Colonic mucosa (tissue), 4 donors: ENCODE data around the gene PHF14. TPM values are rescaled to one million over a fixed set of nuclear protein-coding genes. Genes with fewer than 3 reads are reported as not detected.
"Not testable (repeated sequence)": the region's sequence is repeated elsewhere in the genome, so short reads cannot be mapped to it uniquely, and the experiment has no call there.

Experiments
- DNase-seq: peaks from one replicate; pipeline ENCODE4 v3.0.0-alpha.2; 2020
- H3K27ac ChIP-seq: fragments of 200-600 bp; one replicate; pipeline ENCODE4 v1.8.0; 2021
- H3K27me3 ChIP-seq: fragments of 200-600 bp; one replicate; pipeline ENCODE4 v1.8.0; 2021
- H3K36me3 ChIP-seq: fragments of 200-600 bp; one replicate; pipeline ENCODE4 v1.8.0; 2021
- H3K4me1 ChIP-seq: fragments of 200-600 bp; one replicate; pipeline ENCODE4 v1.8.0; 2021; ENCODE audit warnings: mild to moderate bottlenecking
- H3K4me3 ChIP-seq: fragments of 200-600 bp; one replicate; pipeline ENCODE4 v1.8.0; 2021
- H3K9ac ChIP-seq, 2 donors: one replicate each; pipeline ENCODE4 v1.7.0; 2013; ENCODE audit warnings: control low read depth in 2 of 2, low read depth in 2 of 2, low read length in 2 of 2
- H3K9me3 ChIP-seq: fragments of 200-600 bp; one replicate; pipeline ENCODE4 v1.8.0; 2021
- CTCF ChIP-seq: fragments of 200-600 bp; IDR thresholded peaks from one replicate; pipeline ENCODE4 v1.8.0; 2022; ENCODE audit warnings: antibody characterized with exemption, mild to moderate bottlenecking
- intact Hi-C: fragments of 100-400 bp; cut with DNase I; formaldehyde crosslinking; loops from one replicate; pipeline ENCODE4 v1.14.1; 2022
- total RNA-seq, 2 donors: library from RNA; stranded (reverse); fragmentation: NEBNext Ultra II Directional in 1 of 2; extraction: Animal tissue kit (Norgen Biotek cat#: 25700) in 1 of 2; gene quantifications; one replicate each; pipeline ENCODE4 v1.2.1, GENCODE V29; 2021
- donor health status: healthy.
- donor health status: DM: no; HTN: no; CAD: no.
- donor health status: DM: no; HTN: no; CAD: no.

Gene PHF14
- total RNA-seq, 2 donors from 2014 or later, result 25.8 to 28.5 TPM

- intact Hi-C loops, result no loop called here
These were observed 21.1 kb upstream of the PHF14 start for GRCh38 chr7:10952588-10952987.

GRCh38 chr7:10953078-10953750 is 20.5 kb upstream of the PHF14 start:
- H3K4me1 ChIP-seq, intact Hi-C loops, H3K27ac ChIP-seq, H3K9me3 ChIP-seq, H3K9ac ChIP-seq, H3K27me3 ChIP-seq, H3K36me3 ChIP-seq, H3K4me3 ChIP-seq, DNase-seq: not testable (repeated sequence)

More at GRCh38 chr7:10952588-10952987, 21.1 kb upstream of the PHF14 start:
- Histone ChIP-seq H3K4me1 (no peaks in the 10 kb centered on the region), H3K4me3 (no peak overlapping the region), H3K27me3 (no peaks in the 10 kb centered on the region), H3K36me3 (no peaks in the 10 kb centered on the region), H3K9ac (no peak overlapping the region), H3K27ac (no peak overlapping the region), H3K9me3 (no peaks in the 10 kb centered on the region)
- no peak for DNase-seq
- no peak for TF ChIP-seq CTCF

- no peaks in the 10 kb centered on the region for H3K9me3 ChIP-seq
- no peaks in the 10 kb centered on the region for H3K36me3 ChIP-seq
- H3K4me3 ChIP-seq, result no peak overlapping the region
- no peak overlapping the region for H3K9ac ChIP-seq
- no peaks in the 10 kb centered on the region for H3K27me3 ChIP-seq
- H3K27ac ChIP-seq, result no peak overlapping the region
- H3K4me1 ChIP-seq, result no peaks in the 10 kb centered on the region
- intact Hi-C loops, result no loop called here
- DNase-seq, result no peak
- no peak for TF ChIP-seq CTCF
These were observed 17.1 kb upstream of the PHF14 start for GRCh38 chr7:10956528-10956927.

GRCh38 chr7:10960242-10960641 is 13.4 kb upstream of the PHF14 start:
- intact Hi-C loops, H3K27me3 ChIP-seq, H3K4me3 ChIP-seq, H3K9ac ChIP-seq, H3K36me3 ChIP-seq, H3K27ac ChIP-seq, H3K4me1 ChIP-seq, DNase-seq, H3K9me3 ChIP-seq: not testable (repeated sequence)

- DNase-seq, H3K9me3 ChIP-seq, H3K4me3 ChIP-seq, intact Hi-C loops, H3K9ac ChIP-seq, H3K36me3 ChIP-seq, H3K4me1 ChIP-seq, H3K27ac ChIP-seq, H3K27me3 ChIP-seq: not testable (repeated sequence)
These were observed 8.7 kb upstream of the PHF14 start for GRCh38 chr7:10965016-10965415.

GRCh38 chr7:10972174-10972573 is 1.5 kb upstream of the PHF14 start:
- Histone ChIP-seq H3K9me3 (no peaks in the 10 kb centered on the region), H3K9ac (no peak overlapping the region), H3K27me3 (no peaks in the 10 kb centered on the region), H3K4me1 (no peaks in the 10 kb centered on the region), H3K36me3 (no peaks in the 10 kb centered on the region), H3K27ac (no peak overlapping the region), H3K4me3 (no peak overlapping the region)
- intact Hi-C loops, result no loop called here
- TF ChIP-seq CTCF, result no peak
- DNase-seq, result no peak
